GM10847 (cell line): ENCODE data around the gene WAPL.
A peak's percentile ranks its signal among the peaks of the same experiment; 100 is the strongest.

ENCODE experiments used
- POLR2A ChIP-seq: IDR thresholded peaks from 2 replicates; pipeline ENCODE4 v1.6.1; 2011; ENCODE audit not compliant: insufficient read length; ENCODE audit errors: extremely low read depth

WAPL gene

GRCh38 chr10:86403183-86403797, 118.3 kb downstream of the WAPL start:
- no peak for TF ChIP-seq POLR2A

GRCh38 chr10:86402283-86402941, 119.2 kb downstream of the WAPL start:
- TF ChIP-seq POLR2A: no peak

- TF ChIP-seq POLR2A: no peak
Measured at GRCh38 chr10:86401588-86402282, 119.9 kb downstream of the WAPL start.

DNA sequence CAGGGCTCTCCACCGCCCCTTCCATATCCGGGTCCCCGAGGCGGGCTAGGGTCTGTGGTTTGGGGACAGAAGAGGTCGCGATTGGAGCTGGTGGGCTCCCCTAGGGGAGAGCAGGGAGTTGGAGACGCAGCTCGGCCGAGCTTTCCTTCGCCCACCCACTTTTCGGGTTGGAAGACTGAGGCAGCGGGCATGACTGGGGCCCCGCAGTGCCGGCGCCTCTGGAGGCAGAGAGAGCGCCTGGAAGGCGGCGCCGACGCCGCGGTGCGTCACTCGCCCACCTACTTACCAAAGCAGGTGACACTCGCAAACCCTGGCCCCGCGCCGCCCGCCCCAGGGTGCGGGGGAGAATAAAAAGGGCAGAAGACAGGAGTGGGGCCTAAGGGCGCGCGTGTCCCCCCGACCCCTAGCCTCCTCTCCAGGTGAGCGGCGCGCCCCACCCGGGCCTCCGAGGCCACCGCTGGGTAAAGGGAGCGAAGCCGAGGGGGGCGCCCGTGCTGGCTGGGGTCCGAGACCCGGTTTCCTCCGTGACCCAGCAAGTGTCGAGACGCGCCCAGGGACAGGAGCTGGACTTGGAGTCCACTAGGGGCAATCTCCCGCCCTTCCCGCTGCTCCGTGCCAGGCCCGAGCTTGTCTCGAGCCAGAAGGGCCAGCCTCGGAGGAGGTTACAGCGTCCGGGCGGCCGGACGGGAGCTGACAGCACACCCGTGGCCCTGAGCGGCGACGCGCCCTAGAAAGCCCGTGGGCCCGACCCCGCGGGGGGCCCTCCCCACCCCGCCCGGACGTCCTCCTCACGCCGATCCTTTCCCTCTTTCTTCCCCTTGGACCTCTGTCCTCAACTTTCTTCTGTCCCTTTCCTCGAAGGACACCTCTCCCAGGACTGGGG, 120.6 kb downstream of the WAPL start:
- no peak for TF ChIP-seq POLR2A

DNA sequence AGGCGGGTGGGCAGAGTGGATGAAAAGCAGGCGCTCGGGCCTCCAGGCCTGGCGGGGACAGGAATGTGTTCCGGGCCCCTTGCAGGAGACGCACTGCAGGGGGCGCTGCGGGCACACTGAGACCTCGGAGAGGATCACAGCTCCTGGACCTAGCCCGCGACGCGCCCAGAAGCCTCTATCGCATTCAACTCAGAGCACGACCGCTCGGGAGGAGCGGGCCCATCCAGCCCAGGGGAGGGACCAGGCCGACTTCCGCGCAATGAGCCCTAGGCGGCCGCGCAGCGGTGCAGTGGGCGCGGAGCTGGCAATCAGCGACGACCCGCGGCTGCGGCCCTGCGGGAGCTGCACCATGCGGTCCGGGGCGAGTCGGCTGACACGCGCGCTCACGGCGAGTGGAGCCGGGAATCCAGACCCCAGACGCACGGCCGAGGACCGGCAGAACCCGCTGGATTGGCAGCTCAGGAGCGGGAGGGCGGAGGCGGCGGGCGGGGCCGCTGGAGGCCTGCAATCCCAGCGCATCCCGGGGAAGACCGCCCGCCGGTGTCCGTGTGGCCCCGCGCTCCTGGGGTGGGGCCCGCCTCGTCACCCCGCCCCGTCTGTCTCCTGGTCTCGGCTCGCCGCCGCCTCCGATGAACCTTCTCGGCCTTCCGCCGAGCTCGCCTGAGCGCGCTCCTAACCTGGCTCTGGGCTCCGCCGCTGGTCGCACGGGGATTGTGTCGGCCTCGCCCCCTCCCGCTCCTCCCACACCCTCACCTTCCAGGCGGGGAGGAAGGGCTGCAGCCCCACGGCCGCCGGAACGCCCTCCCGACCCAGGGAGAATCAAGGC, 121.5 kb downstream of the WAPL start:
- TF ChIP-seq POLR2A: peak; percentile 1

DNA sequence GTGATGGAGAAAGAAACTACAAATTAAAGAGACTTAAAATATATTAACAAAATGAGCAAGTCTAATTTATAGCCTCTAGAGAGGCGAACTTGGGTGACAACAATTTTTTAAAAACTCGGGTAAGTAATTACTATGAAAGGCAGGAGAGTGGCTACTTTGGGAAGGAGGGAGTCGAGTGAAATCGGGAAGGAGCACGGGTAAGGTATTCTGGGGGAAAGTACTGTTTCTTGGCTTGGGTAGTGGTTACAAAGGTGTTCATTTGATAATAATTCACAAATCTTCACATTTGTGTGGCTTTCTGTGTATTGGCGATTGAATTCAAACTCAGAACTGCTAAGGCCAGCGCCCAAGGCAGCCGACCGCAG, 122.1 kb downstream of the WAPL start:
- TF ChIP-seq POLR2A: no peak

GRCh38 chr10:86397120-86397519, 124.5 kb downstream of the WAPL start:
- TF ChIP-seq POLR2A: no peak

GRCh38 chr10:86393862-86394455, 127.6 kb downstream of the WAPL start:
- no peak for TF ChIP-seq POLR2A

DNA sequence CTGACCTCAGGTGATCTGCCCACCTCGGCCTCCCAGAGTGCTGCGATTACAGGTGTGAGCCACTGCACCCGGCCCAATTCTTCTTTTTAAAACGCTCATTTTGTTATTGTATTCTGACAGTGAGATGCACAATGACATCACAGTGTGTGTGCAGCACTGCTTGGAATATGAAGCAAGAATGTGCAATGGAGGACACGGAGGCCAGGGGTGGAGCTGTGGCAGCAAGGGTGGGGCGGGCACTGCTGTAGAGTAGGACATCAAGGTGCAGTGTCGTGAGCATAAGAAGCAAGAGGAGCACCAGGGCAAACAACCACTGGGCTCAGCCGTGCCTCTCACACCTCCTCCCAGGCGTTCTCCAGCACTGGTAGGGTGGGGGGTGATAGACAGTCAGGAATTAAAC, 128.2 kb downstream of the WAPL start:
- TF ChIP-seq POLR2A: no peak

GRCh38 chr10:86392723-86393094, 128.9 kb downstream of the WAPL start:
- TF ChIP-seq POLR2A: no peak

DNA sequence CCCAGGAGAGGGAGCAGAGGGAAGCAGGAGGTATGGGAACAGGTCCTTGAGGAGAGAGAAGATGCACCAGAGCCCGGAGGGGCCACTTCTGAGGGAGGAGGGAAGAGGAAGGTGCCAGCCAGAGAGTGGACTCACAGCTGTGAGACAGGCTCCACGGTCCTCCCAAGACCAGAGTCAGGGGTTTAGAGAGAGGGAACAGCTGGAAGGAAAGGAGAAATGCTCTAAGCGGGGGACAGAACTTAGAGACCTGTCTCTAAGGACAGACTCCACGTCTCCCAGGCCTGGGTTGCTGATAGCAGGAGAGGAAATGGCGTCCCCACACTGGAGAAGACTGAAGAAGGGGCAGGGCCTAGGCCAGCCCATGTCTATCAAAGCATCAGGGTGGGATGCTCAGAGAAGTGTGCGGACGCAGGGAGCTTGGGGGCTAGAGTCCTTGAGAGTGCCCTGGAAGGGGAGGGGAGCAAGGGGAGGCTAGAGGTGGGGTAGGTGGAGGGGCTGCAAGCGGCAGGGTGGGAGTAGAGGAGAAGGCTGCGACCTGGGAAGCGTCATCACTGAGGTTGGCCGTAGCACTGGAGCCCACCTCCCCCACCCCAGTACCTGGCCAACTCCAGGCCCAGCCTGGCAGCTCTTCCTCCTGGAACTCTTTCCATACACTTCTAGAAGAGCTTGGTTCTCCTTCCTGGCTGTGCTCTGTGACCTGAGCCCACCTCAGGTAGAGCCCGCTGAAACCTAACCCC, 129.4 kb downstream of the WAPL start:
- no peak for TF ChIP-seq POLR2A

GRCh38 chr10:86391236-86391840, 130.3 kb downstream of the WAPL start:
- no peak for TF ChIP-seq POLR2A

DNA sequence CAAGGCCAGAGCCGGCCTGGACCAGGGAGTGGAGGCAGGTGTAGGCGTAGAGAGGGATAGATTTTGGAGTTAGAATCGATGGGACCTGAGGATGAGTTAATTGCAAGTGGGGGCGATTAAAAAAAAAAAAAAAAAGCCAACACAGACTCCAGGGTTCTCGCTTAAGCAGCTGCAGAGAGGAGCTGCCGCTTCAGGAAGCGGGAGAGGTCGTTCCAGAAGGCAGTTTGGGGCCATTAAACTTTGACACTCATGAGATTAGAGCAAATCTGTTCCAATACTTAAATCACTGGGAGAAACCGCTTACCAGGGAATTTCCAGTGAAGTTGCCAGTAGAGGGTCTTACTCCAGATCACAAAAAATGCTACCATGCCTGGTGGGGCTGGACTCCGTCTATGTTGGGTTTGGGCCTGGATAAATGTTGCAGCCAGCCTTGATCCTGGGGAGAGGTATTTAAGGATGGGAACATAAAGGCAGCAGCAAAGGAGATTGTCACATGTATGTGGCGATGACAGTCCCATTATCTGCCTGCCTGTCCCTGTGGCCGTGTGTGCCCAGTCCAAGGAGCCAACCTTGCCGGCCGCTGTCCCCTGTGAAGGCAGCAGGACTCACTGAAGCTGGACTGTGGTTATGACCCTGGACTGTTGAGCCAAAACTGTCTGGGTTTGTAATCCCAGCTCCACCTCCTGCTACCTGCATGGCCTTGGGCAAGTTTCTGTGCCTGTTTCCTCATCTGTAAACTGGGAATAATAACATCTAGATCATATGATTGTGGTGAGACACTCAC, 131.1 kb downstream of the WAPL start:
- TF ChIP-seq POLR2A: no peak
